Ovary (tissue), 9 donors: ENCODE results near the gene DOP1B. TPM values are rescaled to one million over a fixed set of nuclear protein-coding genes. Genes with fewer than 3 reads are reported as not detected.

Experiments
- DNase-seq, 5 donors: peaks; one replicate each; pipeline ENCODE4 v3.0.0-alpha.2; 2019 to 2020
- H3K27ac ChIP-seq, 2 donors: fragments of 200-600 bp; one replicate each; pipeline versions ENCODE4 v1.5.1 to v1.8.0; 2019 to 2022
- H3K27me3 ChIP-seq: fragments of 200-600 bp; one replicate; pipeline ENCODE4 v1.8.0; 2022
- H3K36me3 ChIP-seq: fragments of 200-600 bp; sonication (generic); one replicate; pipeline ENCODE4 v1.5.1; 2019
- H3K4me1 ChIP-seq: one replicate; pipeline ENCODE4 v1.8.1; 2013; ENCODE audit warnings: mild to moderate bottlenecking, moderate library complexity; ENCODE audit not compliant: insufficient read depth
- H3K4me3 ChIP-seq: fragments of 200-600 bp; sonication (generic); one replicate; pipeline ENCODE4 v1.5.1; 2017
- H3K9me3 ChIP-seq, 2 donors: fragments of 200-600 bp in 1 of 2; sonication (generic) in 1 of 2; one replicate each; pipeline versions ENCODE4 v1.5.1 to v1.8.1; 2013 to 2019; ENCODE audit warnings: mild to moderate bottlenecking in 1 of 2, moderate library complexity in 1 of 2
- EP300 ChIP-seq: sonication (generic); formaldehyde crosslinking; IDR thresholded peaks from one replicate; pipeline ENCODE4 v1.6.1; 2017; ENCODE audit warnings: antibody characterized with exemption
- POLR2A ChIP-seq: fragments of 450-650 bp; IDR thresholded peaks from one replicate; pipeline ENCODE4 v1.6.1; 2017; ENCODE audit warnings: antibody characterized with exemption, mild to moderate bottlenecking, moderate library complexity
- WGBS, 3 donors: extraction: QIAGEN DNeasy Blood & Tissue Kit in 1 of 3; methylation state at CpG; one replicate each; pipeline versions ENCODE4 v1.1.5 to v1.1.7; 2013 to 2017; 5-methylcytosine and 5-hydroxymethylcytosine counted together
- intact Hi-C, 4 donors: fragments of 100-400 bp; cut with DNase I; formaldehyde crosslinking; loops; one replicate each; pipeline versions ENCODE4 v1.11.0 to v1.15.1; 2022 to 2023
- polyA plus RNA-seq, 2 donors: library from polyadenylated mRNA; stranded (reverse); fragments of 200-250 nt in 1 of 2; fragments of 350-450 nt in 1 of 2; fragmentation: Illumina TruSeq in 1 of 2; extraction: RNeasy Lipid Tissue Mini Kit (QIAGEN cat#74804) in 1 of 2; gene quantifications; one replicate each; pipeline ENCODE4 v1.2.3, GENCODE V29; 2013 to 2014
- total RNA-seq, 7 donors: library from RNA; depleted of rRNA in 2 of 7; stranded (reverse); fragments of >200 nt in 2 of 7; fragmentation: NEBNext Ultra II Directional in 3 of 7; extraction: Animal tissue kit (Norgen Biotek cat#: 25700) in 3 of 7; gene quantifications; one replicate each; pipeline versions ENCODE4 v1.1.0 to v1.2.4, GENCODE V29; 2016 to 2023
- TF ChIP-seq, protein P1 (sequence below), 3 donors: fragments of 450-650 bp in 2 of 3; fragments of 200-600 bp in 1 of 3; IDR thresholded peaks; one replicate each; pipeline versions ENCODE4 v1.5.1 to v1.8.0; 2016 to 2022; ENCODE audit warnings: antibody characterized with exemption in 3 of 3, mild to moderate bottlenecking in 1 of 3
- donor health status: DM: no; HTN: no; CAD: no; lungs with moderate emphysema.
- donor health status: DM: no; HTN: no; CAD: no.
- donor health status: Bipolar disorder and iron deficiency.
- donor health status: DM: yes; HTN: yes; CAD: no.
- donor health status: DM: no; HTN: no; CAD: no.
- donor health status: DM: yes; HTN: yes; CAD: no.

DOP1B gene
- total and polyA plus RNA-seq, 9 donors: 2.3 to 12.5 (median 6.3) TPM

DNA sequence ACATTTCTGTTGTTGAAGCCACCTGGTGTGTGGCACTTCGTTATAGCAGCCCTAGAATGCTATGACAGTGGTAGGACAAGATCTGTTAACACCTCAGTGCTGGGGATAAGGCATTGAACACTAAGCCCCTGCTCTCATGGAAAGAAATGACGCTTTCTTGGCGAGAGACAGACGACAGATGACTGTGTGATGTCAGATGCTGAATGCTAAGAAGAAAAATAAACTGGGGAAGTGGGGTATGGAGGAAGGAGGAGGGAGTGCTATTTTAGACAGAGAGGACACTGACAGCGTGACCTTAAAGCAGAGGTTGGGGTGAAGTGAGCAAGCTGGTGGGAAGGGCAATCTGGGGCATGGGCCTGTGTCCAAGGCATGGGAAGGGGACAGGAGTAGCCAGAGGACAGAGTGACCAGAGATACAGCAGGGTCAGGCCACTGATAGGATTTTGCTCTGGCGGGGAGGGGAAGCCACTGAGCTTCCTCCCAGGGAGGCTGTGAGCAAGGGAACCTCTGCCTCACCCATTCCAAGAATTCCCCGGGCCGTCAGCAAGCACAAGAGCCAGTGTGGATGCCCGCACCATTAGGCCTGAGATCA, 15.2 kb downstream of the DOP1B start:
- TF ChIP-seq EP300: no peak
- H3K36me3 ChIP-seq: no peaks in the 10 kb centered on the region
- H3K27ac ChIP-seq: no peak overlapping the region
- 74 to 82% (median 79%) methylated on average over 9 of the region's 9 CpGs for WGBS, 3 donors
- no peaks in the 10 kb centered on the region for H3K4me1 ChIP-seq
- intact Hi-C loops: no loop called here
- H3K9me3 ChIP-seq: no peaks in the 10 kb centered on the region
- no peaks in the 10 kb centered on the region for H3K27me3 ChIP-seq
- no peak for DNase-seq
- H3K4me3 ChIP-seq: no peak overlapping the region

DNA sequence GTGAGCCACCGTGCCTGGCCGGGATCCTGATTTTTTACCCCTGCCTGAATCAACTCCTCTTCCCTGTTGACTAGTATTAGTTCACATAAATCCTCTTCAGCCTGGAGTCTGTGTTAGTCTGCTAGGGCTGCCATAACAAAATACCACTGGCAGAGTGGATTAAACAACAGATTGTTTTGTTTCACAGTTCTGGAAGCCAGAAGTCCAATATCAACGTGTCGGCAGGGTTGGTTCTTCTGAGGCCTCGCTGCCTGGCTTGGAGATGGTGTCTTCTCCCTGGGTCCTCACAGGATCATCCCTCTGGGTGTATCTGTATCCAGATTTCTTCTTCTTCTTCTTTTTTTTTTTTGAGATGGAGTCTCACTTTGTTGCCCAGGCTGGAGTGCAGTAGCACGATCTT, 18.2 kb downstream of the DOP1B start:
- 96% methylated on average over 6 of the region's 6 CpGs for whole genome bisulfite sequencing, 3 donors
- Histone ChIP-seq H3K9me3 (no peaks in the 10 kb centered on the region), H3K4me1 (no peaks in the 10 kb centered on the region), H3K27me3 (no peaks in the 10 kb centered on the region), H3K36me3 (no peaks in the 10 kb centered on the region), H3K27ac (no peak overlapping the region), H3K4me3 (no peak overlapping the region)
- intact Hi-C loops: no loop called here
- TF ChIP-seq EP300: no peak
- TF ChIP-seq, protein P1, sequence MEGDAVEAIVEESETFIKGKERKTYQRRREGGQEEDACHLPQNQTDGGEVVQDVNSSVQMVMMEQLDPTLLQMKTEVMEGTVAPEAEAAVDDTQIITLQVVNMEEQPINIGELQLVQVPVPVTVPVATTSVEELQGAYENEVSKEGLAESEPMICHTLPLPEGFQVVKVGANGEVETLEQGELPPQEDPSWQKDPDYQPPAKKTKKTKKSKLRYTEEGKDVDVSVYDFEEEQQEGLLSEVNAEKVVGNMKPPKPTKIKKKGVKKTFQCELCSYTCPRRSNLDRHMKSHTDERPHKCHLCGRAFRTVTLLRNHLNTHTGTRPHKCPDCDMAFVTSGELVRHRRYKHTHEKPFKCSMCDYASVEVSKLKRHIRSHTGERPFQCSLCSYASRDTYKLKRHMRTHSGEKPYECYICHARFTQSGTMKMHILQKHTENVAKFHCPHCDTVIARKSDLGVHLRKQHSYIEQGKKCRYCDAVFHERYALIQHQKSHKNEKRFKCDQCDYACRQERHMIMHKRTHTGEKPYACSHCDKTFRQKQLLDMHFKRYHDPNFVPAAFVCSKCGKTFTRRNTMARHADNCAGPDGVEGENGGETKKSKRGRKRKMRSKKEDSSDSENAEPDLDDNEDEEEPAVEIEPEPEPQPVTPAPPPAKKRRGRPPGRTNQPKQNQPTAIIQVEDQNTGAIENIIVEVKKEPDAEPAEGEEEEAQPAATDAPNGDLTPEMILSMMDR (IDR thresholded peaks at IDR 0.05): no peak
- TF ChIP-seq POLR2A: no peak
- DNase-seq: no peak

DNA sequence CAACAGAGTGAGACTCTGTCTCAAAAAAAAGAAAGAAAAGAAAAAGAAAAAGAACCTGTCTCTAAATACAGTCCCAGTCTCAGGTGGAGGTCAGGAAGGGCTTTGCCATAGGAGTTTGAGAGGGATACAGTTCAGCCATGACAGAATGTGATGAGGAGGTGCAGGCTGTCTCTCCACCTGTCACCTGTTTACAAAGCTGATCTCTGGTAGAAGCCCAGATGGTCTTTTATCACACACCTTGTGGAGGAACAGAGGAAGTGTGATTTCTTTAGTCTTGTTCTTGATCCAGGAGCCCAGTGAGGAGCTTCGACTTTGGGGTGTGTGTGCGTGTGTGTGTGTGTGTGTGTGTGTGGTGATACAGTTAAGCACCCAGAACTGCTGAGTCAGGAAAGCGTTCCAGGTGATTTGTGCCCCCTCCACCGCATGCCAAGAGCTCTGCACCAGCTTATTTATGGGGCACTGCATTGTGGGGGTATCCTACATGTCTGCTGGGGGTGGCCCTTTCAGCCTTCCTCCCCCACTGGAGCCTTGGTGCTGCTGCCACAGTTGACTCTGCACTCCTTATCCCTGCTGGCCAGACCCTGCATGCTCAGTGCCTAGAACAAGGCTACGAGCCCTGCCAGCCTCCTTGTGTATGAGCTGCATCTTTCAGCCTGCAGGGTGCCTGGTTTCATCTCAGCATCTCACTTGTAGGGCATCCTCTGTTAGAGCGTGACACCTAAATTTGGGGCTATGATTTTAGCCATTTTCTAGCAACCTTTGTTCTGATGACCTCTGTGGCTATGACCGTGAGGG, 19.3 kb downstream of the DOP1B start:
- no peak for DNase-seq
- H3K27me3 ChIP-seq: no peaks in the 10 kb centered on the region
- H3K4me3 ChIP-seq: no peak overlapping the region
- no peaks in the 10 kb centered on the region for H3K9me3 ChIP-seq
- no peak overlapping the region for H3K27ac ChIP-seq
- no peaks in the 10 kb centered on the region for H3K4me1 ChIP-seq
- TF ChIP-seq POLR2A: no peak
- TF ChIP-seq EP300: no peak
- TF ChIP-seq, protein P1 (IDR thresholded peaks at IDR 0.05): no peak
- WGBS, 3 donors: 79 to 88% (median 83%) methylated on average over 7 of the region's 7 CpGs
- no peaks in the 10 kb centered on the region for H3K36me3 ChIP-seq
- intact Hi-C loops: no loop called here

- no peak overlapping the region for H3K27ac ChIP-seq
- H3K36me3 ChIP-seq: no peaks in the 10 kb centered on the region
- TF ChIP-seq POLR2A: no peak
- no peak for TF ChIP-seq EP300
- TF ChIP-seq, protein P1 (IDR thresholded peaks at IDR 0.05): no peak
- WGBS, 3 donors: 91 to 97% (median 93%) methylated on average over 2 of the region's 2 CpGs
- no peak for DNase-seq
- H3K4me1 ChIP-seq: no peaks in the 10 kb centered on the region
- no peaks in the 10 kb centered on the region for H3K27me3 ChIP-seq
- H3K9me3 ChIP-seq: no peaks in the 10 kb centered on the region
- H3K4me3 ChIP-seq: no peak overlapping the region
- intact Hi-C loops: no loop called here
Measured at GRCh38 chr21:36178349-36178748, 21.7 kb downstream of the DOP1B start.

DNA sequence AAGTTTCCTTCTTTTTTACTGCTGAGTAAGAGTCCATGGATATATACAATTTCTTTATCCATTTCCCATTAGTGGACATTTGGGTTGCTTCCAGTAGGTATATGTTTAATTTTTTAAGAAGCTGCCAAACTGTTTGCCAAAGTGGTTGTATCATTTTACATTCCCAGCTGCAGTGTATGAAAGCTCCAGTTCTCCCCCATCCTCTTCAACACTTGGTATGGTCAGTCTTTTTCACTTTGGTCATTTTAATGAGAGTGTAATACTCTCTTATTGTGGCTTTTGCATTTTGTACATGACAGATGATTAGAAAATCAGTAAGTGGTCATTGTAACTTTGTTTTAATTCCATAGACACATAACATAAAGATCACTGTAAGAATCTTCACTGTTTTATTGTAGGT, 22.5 kb downstream of the DOP1B start:
- Histone ChIP-seq H3K27me3 (no peaks in the 10 kb centered on the region), H3K4me1 (no peaks in the 10 kb centered on the region), H3K36me3 (no peaks in the 10 kb centered on the region), H3K27ac (no peak overlapping the region), H3K4me3 (no peak overlapping the region), H3K9me3 (no peaks in the 10 kb centered on the region)
- no peak for DNase-seq
- intact Hi-C loops: no loop called here
- TF ChIP-seq, protein P1 (IDR thresholded peaks at IDR 0.05): no peak
